ENCODE data around the gene TRERF1.

DNA sequence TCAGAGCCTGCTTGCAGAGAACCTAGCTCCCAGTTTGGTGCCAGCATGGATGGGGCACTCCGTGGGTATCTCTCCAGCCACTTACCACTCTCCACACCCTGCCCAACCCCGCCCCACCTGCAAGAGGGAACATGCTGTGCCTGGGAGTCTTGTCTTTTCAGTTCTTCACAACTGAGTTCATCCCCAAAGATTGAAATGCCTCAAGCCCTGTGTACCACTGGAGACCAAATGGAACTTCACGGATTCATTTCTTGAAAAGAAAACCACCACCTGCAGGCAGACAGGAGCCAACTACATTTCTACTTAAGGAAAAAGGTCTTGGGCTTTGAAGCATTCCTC, 50.1 kb downstream of the TRERF1 start:
- no peak for TF ChIP-seq EZH2 (IDR thresholded peaks at IDR 0.05; ENCODE audit: borderline replicate concordance, low read length)
- no peak for TF ChIP-seq CTCF (IDR thresholded peaks at IDR 0.05; ENCODE audit: low read length)

Data from OCI-LY1 (cell line).